Common myeloid progenitor, CD34-positive (primary cell): Measurements from ENCODE around the gene FBXO34. TPM values are rescaled to one million over a fixed set of nuclear protein-coding genes. Genes with fewer than 3 reads are reported as not detected.

ENCODE experiments used
- CTCF ChIA-PET: fragments of 350-600 bp; sonication (Branson Sonifier 250); formaldehyde crosslinking; loops from one replicate; lab custom pipeline; 2021; ENCODE audit warnings: antibody characterized with exemption; lab: Charles Lee
- POLR2A ChIA-PET: fragments of 350-600 bp; sonication (Branson Sonifier 250); formaldehyde crosslinking; loops from one replicate; lab custom pipeline; 2021; ENCODE audit warnings: antibody characterized with exemption; lab: Charles Lee
- DNase-seq, 3 donors: peaks; one replicate each; pipeline versions ENCODE4 v3.0.0 to v3.0.0-alpha.2; 2013
- H3K27ac ChIP-seq, 2 experiments: 1 replicate in 1 of 2; 2 replicates in 1 of 2; pipeline ENCODE4 v1.7.0; 2013; ENCODE audit warnings: inconsistent platforms in 2 of 2, low read length in 2 of 2, mild to moderate bottlenecking in 2 of 2, low read depth in 1 of 2, moderate library complexity in 1 of 2; ENCODE audit not compliant: severe bottlenecking in 2 of 2, insufficient read depth in 1 of 2, poor library complexity in 1 of 2
- H3K27me3 ChIP-seq, 5 experiments: replicated peaks in 2 of 5; 1 replicate in 3 of 5; 2 replicates in 2 of 5; pipeline versions ENCODE4 v1.6.1 to v1.7.0; 2013; ENCODE audit warnings: low read length in 4 of 5, mild to moderate bottlenecking in 2 of 5, moderate library complexity in 2 of 5, inconsistent platforms in 1 of 5; ENCODE audit not compliant: insufficient read depth in 5 of 5, control insufficient read depth in 4 of 5
- H3K36me3 ChIP-seq, 4 experiments: 1 replicate in 2 of 4; 2 replicates in 2 of 4; pipeline versions ENCODE4 v1.6.1 to v1.7.0; 2013; ENCODE audit warnings: low read length in 3 of 4, control low read depth in 1 of 4, mild to moderate bottlenecking in 1 of 4; ENCODE audit not compliant: control insufficient read depth in 4 of 4, insufficient read depth in 4 of 4
- H3K4me1 ChIP-seq, 4 experiments: 1 replicate in 3 of 4; 2 replicates in 1 of 4; pipeline versions ENCODE4 v1.6.1 to v1.7.1; 2013; ENCODE audit warnings: low read length in 3 of 4, mild to moderate bottlenecking in 3 of 4, control low read depth in 1 of 4, inconsistent platforms in 1 of 4, moderate library complexity in 1 of 4; ENCODE audit not compliant: control insufficient read depth in 4 of 4, insufficient read depth in 4 of 4; ENCODE audit errors: control extremely low read depth in 1 of 4
- H3K4me3 ChIP-seq, 7 experiments: 1 replicate in 4 of 7; 2 replicates in 3 of 7; pipeline versions ENCODE4 v1.5.1 to v1.7.0; 2013; ENCODE audit warnings: mild to moderate bottlenecking in 7 of 7, low read length in 6 of 7, moderate library complexity in 6 of 7, inconsistent platforms in 2 of 7, low read depth in 2 of 7, control low read depth in 1 of 7; ENCODE audit not compliant: insufficient read depth in 4 of 7, control insufficient read depth in 1 of 7; ENCODE audit errors: extremely low read depth in 1 of 7
- H3K9me3 ChIP-seq, 5 experiments: 1 replicate in 4 of 5; 2 replicates in 1 of 5; pipeline versions ENCODE4 v1.6.1 to v1.7.1; 2013; ENCODE audit warnings: low read length in 4 of 5, mild to moderate bottlenecking in 2 of 5, inconsistent platforms in 1 of 5, low read depth in 1 of 5, moderate library complexity in 1 of 5; ENCODE audit not compliant: control insufficient read depth in 4 of 5, insufficient read depth in 2 of 5; ENCODE audit errors: control extremely low read depth in 1 of 5
- WGBS: methylation state at CpG from one replicate; pipeline ENCODE4 v1.1.5; 2013; ENCODE audit not compliant: insufficient coverage; 5-methylcytosine and 5-hydroxymethylcytosine counted together
- polyA plus RNA-seq: library from polyadenylated mRNA; unstranded; fragments of 120-200 nt; gene quantifications from one replicate; pipeline ENCODE4 v1.2.1, GENCODE V29; 2013

Gene FBXO34
- 11.1 TPM for polyA plus RNA-seq

DNA sequence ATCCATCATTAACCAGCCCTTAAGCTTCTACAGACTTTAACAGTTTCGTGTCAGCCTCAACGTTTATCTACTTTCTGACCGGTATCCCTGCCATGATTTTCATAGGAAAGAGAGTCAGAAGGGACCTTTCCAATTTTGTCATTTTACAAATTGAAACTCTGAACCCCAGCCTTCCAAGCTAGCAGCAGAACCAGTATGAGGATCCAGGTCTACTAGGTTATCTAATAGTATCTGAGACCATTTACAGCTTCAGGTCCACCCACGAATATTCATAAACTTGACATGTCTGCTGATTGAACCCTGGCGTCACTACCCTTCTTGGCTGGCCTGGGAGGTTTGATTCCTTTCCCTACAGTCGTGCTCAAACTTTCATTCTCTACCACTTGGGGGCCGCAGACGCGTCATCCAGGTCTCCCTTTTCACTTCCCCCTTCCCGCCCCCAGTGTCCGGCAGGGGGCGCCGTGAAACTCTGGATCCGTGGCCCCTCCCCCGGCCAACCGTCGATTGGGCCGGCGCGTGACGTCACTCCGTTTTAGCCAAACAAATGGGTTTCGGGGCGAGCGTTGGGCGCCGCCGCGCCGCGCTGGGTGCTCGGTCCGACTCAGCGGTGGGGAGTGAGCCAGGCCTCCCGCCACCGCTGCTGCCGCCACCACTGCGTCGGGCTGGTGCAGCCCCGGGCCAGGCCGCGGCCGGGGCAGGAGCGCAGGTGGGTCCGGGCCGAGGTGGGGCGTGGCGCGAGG is at the start of gene FBXO34:
TSS of gene FBXO34 (plus strand) at position 590 of the 740 bp plus-strand sequence. CDS start 78,970 bp downstream, outside the sequence.
- no peaks in the 10 kb centered on the region for H3K36me3 ChIP-seq
- peaks cover 5 to 27% (median 16%) of the 10 kb centered on the region in 4 experiments for H3K4me1 ChIP-seq
- peak within 1 kb of the TSS; percentile 89 to 96 for H3K27ac ChIP-seq
- 1% methylated on average over 49 of the region's 49 CpGs for WGBS
- CTCF ChIA-PET, result interaction anchor here (0.6 to 9.3 kb wide), 22 partner anchors 8 to 176 kb away, joined by 3 to 89 read pairs (median 4); partner anchors contain the start of gene DLGAP5
- POLR2A ChIA-PET, result interaction anchor here (0.9 kb wide), 1 partner anchor 25 kb away, joined by 5 read pairs; no protein-coding TSS in a partner anchor
- peak within 1 kb of the TSS; percentile 80 to 99 (median 95) for H3K4me3 ChIP-seq
- peak; percentile 96 to 98 (median 97) for DNase-seq
- H3K9me3 ChIP-seq, result no peaks in the 10 kb centered on the region
- no peaks in the 10 kb centered on the region for H3K27me3 ChIP-seq

- peaks cover 0 to 9% (median 0%) of the 10 kb centered on the region in 5 experiments for H3K9me3 ChIP-seq
- no peak for DNase-seq
- H3K4me3 ChIP-seq, result no peak overlapping the region
- ChIA-PET POLR2A (no interaction called here), CTCF (no interaction called here)
- no peaks in the 10 kb centered on the region for H3K36me3 ChIP-seq
- no peaks in the 10 kb centered on the region for H3K4me1 ChIP-seq
- no peaks in the 10 kb centered on the region for H3K27me3 ChIP-seq
- no peak overlapping the region for H3K27ac ChIP-seq
These were observed 49.3 kb upstream of the FBXO34 start for GRCh38 chr14:55221968-55222367.

GRCh38 chr14:55223364-55223763 is 47.9 kb upstream of the FBXO34 start:
- H3K4me3 ChIP-seq, result no peak overlapping the region
- no peaks in the 10 kb centered on the region for H3K27me3 ChIP-seq
- H3K4me1 ChIP-seq, result no peaks in the 10 kb centered on the region
- POLR2A ChIA-PET, result no interaction called here
- DNase-seq, result no peak
- no peak overlapping the region for H3K27ac ChIP-seq
- CTCF ChIA-PET, result interaction anchor here (1.2 to 1.3 kb wide), 2 partner anchors 11 to 13 kb away, joined by 3 to 4 read pairs; no protein-coding TSS in a partner anchor
- H3K9me3 ChIP-seq, result peaks cover 0 to 10% (median 0%) of the 10 kb centered on the region in 5 experiments
- no peaks in the 10 kb centered on the region for H3K36me3 ChIP-seq

DNA sequence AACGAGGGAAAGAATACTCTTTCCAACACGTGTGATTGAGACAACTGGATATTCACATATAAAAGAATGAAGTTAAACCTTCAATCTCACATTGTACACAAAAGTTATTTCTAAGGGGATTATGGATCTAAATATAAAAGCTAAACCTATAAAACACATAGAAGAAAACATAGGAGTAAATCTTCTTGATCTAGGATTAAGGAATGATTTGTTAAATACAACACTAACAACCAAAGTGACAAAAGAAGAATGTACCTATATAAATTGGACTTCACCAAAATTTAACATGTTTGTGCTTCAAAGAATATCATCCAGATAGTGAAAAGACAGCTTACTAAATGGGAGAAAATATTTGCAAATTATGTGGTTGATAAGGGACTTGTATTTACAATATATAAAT is 43.0 kb upstream of the FBXO34 start:
- no peak for DNase-seq
- H3K36me3 ChIP-seq, result no peaks in the 10 kb centered on the region
- peaks cover 0 to 10% (median 0%) of the 10 kb centered on the region in 5 experiments for H3K9me3 ChIP-seq
- POLR2A ChIA-PET, result no interaction called here
- H3K27ac ChIP-seq, result no peak overlapping the region
- CTCF ChIA-PET, result interaction anchor here (0.8 to 1.8 kb wide), 4 partner anchors 10 to 126 kb away, joined by 3 to 6 read pairs (median 4); no protein-coding TSS in a partner anchor
- no peaks in the 10 kb centered on the region for H3K27me3 ChIP-seq
- no peak overlapping the region for H3K4me3 ChIP-seq
- no peaks in the 10 kb centered on the region for H3K4me1 ChIP-seq
- no CpG with 5 or more reads among the region's 2 CpGs for WGBS

DNA sequence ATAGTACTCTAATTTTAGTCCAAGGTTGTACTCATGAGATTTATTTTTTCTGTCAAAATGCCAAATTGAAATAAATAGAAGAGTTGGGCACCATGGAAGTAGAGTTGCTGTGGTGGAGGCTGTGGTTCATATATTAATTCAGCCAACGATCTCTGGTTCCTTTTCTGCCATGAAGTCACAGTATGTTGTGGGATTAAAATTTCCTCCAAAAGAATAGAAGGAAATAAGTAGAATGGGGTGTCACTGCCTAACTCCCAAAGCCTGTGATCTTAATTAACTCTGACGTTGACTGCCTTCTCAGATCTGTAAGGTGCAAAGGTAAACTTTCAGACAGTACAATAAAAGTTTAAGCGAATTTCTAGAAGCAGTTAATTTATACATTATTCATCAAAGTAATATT is 37.6 kb upstream of the FBXO34 start:
- ChIA-PET POLR2A (interaction anchor here (0.6 kb wide), 1 partner anchor 51 kb away, joined by 5 read pairs; no protein-coding TSS in a partner anchor), CTCF (no interaction called here)
- Histone ChIP-seq H3K36me3 (no peaks in the 10 kb centered on the region), H3K27ac (no peak overlapping the region), H3K4me1 (peaks cover 0 to 12% (median 2%) of the 10 kb centered on the region in 4 experiments), H3K27me3 (no peaks in the 10 kb centered on the region), H3K4me3 (no peak overlapping the region), H3K9me3 (no peaks in the 10 kb centered on the region)
- no CpG with 5 or more reads among the region's 3 CpGs for whole genome bisulfite sequencing
- DNase-seq, result peak in 1 of 3 donors; percentile 5

- WGBS, result 96% methylated on average over 3 of the region's 12 CpGs
- DNase-seq, result peak; percentile 55 to 91 (median 89)
These were observed 33.1 kb upstream of the FBXO34 start for GRCh38 chr14:55238019-55238680.

More at GRCh38 chr14:55238019-55238680, 33.1 kb upstream of the FBXO34 start:
- H3K27me3 ChIP-seq, result peaks cover 0 to 10% (median 0%) of the 10 kb centered on the region in 5 experiments
- H3K4me3 ChIP-seq, result peak overlapping the region in 1 of 7 experiments; percentile 55
- ChIA-PET POLR2A (no interaction called here), CTCF (interaction anchor here (1.1 to 1.8 kb wide), 2 partner anchors 10 to 26 kb away, joined by 3 to 6 read pairs; no protein-coding TSS in a partner anchor)
- H3K4me1 ChIP-seq, result peaks cover 0 to 12% (median 5%) of the 10 kb centered on the region in 4 experiments
- H3K27ac ChIP-seq, result no peak overlapping the region
- no peaks in the 10 kb centered on the region for H3K9me3 ChIP-seq
- H3K36me3 ChIP-seq, result no peaks in the 10 kb centered on the region
